Hematopoietic multipotent progenitor cell (in vitro differentiated cells): ENCODE measurements around the gene DPEP3. TPM values are rescaled to one million over a fixed set of nuclear protein-coding genes. Genes with fewer than 3 reads are reported as not detected.

ENCODE experiments used
- DNase-seq, 3 donors: peaks; one replicate each; pipeline ENCODE4 v3.0.0-alpha.2; 2011 to 2015; ENCODE audit warnings: low read depth in 2 of 3, low spot score in 2 of 3
- small RNA-seq: library from RNA; depleted of rRNA; stranded (forward); fragments of <200 nt; gene quantifications from one replicate; pipeline ENCODE3, GENCODE V24; 2012
- total RNA-seq: library from RNA; depleted of rRNA; stranded (reverse); fragments of >200 nt; gene quantifications from one replicate; pipeline ENCODE4 v1.2.3, GENCODE V29; 2012

DPEP3 gene
- total RNA-seq, 1 donor: 10.5 TPM

DNA sequence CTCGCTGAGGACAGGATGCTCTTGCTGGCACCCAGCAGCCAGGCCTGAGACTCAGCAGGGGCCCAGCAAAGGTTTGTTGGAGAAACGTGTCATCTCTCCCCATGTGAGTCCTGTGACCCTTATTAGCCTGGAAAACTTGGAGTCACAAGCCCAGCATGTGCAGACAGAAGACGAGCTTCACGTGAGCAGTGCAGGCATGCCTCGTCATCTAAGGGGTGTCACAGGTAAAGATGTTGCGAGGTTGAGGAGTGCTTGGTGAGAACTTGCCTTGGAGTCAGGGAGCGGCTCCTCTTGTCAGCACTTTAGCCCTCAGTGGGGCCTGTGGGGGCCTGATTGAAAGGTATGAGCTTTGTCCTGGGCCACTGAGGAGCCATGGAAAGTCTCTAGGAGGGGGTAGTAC lies 46.5 kb downstream of the DPEP3 start:
- DNase-seq: no peak

DNA sequence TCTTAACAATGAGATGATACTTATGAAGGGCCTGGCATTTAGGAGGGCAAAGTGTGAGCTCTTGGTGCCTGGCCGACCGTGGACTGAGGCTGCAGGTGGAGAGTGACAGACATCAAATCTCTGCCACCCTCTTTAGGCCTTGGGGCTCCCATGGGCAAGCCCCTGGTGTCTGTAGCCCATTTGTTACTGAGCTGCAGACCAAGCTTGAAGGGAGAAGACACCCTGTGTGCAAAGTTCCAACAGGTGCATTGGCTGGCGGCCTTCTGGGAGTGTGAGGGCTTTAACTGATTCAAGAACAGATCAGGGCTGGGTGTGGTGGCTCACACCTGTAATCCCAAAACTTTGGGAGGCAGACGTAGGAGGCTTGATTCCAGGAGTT lies 47.8 kb downstream of the DPEP3 start:
- no peak for DNase-seq

DNA sequence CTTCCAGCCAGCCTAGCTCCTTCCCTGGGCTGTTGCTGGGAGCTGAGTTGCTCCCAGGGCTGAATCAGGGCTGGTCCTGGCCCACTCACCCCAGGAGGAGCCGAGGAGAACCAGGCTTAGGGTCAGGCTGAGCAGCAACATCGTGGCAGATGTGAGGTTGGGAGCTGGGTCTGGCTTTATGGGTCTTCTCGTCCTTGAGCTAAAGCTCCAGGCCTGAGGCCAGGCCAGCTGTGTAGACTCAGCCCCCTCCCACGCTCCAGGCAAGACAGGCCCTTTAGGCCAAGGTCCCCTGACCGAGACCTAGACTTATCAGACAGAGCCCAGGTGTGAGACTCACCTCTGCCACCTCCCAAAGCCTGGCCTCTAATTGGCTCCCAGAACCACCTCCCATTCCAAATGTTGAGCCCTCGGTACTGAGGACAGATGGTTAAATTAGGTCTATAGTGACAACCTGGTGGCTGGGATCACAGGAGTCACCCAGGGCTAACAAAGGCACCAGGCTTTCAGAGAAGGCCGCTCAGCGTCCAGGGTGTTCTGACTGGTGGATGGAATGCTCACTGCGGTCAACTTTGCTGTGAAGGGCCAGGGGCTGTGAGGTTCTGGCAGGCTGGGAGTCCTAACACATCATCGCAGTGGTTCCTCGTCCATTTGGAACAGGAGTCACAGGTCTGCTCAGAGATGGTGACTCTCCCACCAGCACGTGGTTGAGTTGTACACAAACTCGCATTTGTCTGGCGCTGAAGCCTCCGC lies 48.4 kb downstream of the DPEP3 start, which contains the start of gene CTRL:
Gene CTRL, minus strand, starts transcription at position 151 of the 750 bp plus-strand sequence. Its CDS starts 10 bp downstream, at position 141.
- no peak for DNase-seq

DNA sequence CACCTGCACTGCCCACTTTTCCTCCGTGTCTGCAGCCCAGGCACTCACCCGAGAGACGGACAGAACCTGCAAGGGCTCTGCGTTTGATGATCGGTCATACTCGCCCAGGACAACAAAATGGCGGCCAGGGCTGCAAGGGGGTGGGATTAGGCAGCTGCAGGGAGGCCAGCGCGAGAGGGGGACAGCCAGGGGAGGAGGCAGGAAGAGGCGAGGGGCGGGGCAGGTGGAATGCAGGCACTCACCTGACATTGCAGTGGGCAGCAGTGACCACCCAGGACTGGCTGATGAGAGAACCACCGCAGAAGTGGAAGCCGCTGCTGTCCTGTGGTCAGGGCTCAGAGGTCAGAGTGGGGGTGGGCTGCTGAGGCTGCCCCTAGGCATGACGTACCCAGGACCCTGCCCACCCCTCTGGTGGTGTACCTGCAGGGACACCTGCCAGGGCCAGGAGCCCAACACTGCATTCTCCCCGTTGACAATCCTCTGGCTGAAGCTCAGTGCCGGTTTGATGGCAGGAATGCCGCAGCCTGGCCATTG lies 49.6 kb downstream of the DPEP3 start:
- no peak for DNase-seq

DNA sequence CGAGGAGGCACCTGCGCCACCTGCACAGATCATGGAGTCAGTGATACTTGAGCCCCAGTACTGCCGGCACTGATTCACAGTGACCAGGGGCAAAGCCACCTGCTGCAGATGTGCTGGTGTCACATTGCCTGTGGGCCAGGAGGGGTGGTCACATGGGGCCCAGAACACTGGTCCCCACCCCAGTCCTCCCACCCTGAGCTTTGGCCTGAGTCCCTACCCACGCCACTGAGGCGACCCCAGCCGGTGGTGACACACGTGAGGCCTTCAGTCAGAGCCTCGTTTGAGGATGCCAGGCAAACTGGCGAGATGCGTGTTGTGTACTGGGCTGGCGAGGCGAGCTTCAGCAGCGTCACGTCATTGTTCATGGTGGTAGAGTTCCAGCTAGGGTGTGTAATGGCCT lies 50.1 kb downstream of the DPEP3 start:
- DNase-seq: no peak

DNA sequence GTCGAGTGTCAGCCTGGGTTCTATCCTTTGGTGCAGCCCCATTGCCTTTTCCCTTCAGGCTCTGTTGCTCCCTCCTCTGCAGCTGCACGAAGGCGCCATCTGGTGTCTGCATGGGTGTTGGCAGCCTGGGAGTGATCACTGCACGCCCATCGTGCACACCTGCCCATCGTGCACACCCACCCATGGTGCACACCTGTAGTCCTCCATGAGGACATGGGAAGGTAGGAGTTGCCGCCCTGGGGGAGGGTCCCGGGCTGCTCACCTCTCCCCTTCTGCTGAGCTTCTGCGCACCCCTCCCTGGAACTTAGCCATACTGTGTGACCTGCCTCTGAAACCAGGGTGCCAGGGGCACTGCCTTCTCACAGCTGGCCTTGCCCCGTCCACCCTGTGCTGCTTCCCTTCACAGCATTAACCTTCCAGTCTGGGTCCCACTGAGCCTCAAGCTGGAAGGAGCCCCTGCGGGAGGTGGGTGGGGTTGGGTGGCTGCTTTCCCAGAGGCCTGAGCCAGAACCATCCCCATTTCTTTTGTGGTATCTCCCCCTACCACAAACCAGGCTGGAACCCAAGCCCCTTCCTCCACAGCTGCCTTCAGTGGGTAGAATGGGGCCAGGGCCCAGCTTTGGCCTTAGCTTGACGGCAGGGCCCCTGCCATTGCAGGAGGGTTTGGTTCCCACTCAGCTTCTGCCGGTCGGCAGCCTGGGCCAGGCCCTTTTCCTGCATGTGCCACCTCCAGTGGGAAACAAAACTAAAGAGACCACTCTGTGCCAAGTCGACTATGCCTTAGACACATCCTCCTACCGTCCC lies 51.5 kb downstream of the DPEP3 start:
- DNase-seq: peak; percentile 46 to 81 (median 63)

DNA sequence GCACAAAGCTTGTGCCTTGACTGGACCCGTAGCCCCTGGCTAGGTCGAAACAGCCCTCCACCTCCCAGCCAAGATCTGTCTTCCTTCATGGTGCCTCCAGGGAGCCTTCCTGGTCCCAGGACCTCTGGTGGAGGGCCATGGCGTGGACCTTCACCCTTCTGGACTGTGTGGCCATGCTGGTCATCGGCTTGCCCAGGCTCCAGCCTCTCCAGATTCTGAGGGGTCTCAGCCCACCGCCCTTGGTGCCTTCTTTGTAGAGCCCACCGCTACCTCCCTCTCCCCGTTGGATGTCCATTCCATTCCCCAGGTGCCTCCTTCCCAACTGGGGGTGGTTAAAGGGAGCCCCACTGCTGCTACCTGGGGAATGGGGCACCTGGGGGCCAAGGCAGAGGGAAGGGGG lies 52.2 kb downstream of the DPEP3 start:
- no peak for DNase-seq

DNA sequence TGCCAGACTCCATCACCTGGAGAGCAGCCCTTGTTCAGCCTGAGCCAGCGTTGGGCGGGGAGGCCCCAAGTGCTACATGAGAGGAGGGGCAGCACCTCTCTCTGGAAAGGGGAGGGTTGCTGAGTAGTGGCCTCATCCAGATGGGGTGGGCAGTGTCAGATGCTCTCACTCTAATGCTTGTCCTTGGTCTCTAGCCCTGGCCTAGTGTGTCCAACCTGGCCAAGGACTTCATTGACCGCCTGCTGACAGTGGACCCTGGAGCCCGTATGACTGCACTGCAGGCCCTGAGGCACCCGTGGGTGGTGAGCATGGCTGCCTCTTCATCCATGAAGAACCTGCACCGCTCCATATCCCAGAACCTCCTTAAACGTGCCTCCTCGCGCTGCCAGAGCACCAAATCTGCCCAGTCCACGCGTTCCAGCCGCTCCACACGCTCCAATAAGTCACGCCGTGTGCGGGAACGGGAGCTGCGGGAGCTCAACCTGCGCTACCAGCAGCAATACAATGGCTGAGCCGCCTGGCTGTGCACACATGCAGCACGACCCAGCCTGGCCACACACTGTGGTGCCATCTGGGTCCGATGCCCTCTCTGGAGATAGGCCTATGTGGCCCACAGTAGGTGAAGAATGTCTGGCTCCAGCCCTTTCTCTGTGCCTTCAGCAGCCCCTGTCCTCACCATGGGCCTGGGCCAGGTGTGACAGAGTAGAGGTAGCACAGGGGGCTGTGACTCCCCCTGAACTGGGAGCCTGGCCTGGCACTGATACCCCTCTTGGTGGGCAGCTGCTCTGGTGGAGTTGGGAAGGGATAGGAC lies 53.0 kb downstream of the DPEP3 start:
- no peak for DNase-seq

DNA sequence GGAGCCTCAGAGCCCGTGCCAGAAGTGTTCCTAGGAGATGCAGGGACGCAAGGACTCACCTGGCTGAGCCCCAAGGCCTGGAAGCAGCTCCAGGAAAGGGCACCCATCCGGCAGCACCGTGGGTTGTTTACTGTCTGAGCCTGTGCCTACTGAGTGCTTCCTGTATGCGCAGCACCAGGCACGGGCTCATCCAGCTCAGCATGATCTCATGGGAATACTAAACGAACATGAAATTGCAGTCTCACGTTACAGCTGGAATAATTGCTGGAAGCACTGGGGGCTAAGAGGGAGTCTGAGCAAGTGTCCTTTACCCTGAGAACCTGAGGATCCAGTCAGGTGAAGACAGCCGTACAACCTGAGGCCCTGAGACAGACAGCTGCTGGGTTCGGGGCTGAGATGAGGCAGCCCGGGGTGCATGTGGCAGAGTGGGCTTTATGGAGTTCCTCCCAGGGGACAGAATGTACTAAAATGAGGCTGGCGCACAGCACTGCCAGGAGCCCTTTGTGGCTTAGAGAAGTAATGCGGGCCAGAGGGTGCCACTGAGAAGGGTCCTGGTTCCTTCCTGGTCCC lies 54.0 kb downstream of the DPEP3 start:
- DNase-seq: no peak

Small RNAs within 50 kb of the gene (small RNA-seq; reads per million reads assigned to genes)
- gene RNU6-359P: not detected

Other genes starting within 250 kb of the DPEP3 start
- 13.7 TPM for gene RANBP10, start 173.9 kb downstream of the DPEP3 start, total RNA-seq
- gene TSNAXIP1, start 173.6 kb downstream of the DPEP3 start, total RNA-seq: 0.54 TPM
- gene THAP11, start 138.2 kb downstream of the DPEP3 start, total RNA-seq: 71.6 TPM
- 146 TPM for gene NUTF2, start 133.6 kb downstream of the DPEP3 start, total RNA-seq
- gene CENPT, start 132.8 kb downstream of the DPEP3 start, total RNA-seq: 40.9 TPM
- gene EDC4, start 107.4 kb downstream of the DPEP3 start, total RNA-seq: 112 TPM
- gene NRN1L, start 95.6 kb downstream of the DPEP3 start, total RNA-seq: 0.27 TPM
- gene PSKH1, start 87.2 kb downstream of the DPEP3 start, total RNA-seq: 37.4 TPM
- 2.2 TPM for gene CTRL, start 48.6 kb downstream of the DPEP3 start, total RNA-seq
- gene PSMB10, start 43.6 kb downstream of the DPEP3 start, total RNA-seq: 281 TPM
- gene LCAT, start 36.4 kb downstream of the DPEP3 start, total RNA-seq: 3.5 TPM
- gene SLC12A4, start 11.9 kb downstream of the DPEP3 start, total RNA-seq: 28.0 TPM
- 55.2 TPM for gene DPEP2, start 19.0 kb upstream of the DPEP3 start, total RNA-seq
- gene DPEP2NB, start 35.4 kb upstream of the DPEP3 start, total RNA-seq: under 0.01 TPM
- 32.6 TPM for gene DDX28, start 42.7 kb upstream of the DPEP3 start, total RNA-seq
- gene DUS2, start 42.8 kb upstream of the DPEP3 start, total RNA-seq: 15.1 TPM
- 52.2 TPM for gene NFATC3, start 104.9 kb upstream of the DPEP3 start, total RNA-seq